ENCODE data around the gene KIAA0319L.

The KIAA0319L gene

DNA sequence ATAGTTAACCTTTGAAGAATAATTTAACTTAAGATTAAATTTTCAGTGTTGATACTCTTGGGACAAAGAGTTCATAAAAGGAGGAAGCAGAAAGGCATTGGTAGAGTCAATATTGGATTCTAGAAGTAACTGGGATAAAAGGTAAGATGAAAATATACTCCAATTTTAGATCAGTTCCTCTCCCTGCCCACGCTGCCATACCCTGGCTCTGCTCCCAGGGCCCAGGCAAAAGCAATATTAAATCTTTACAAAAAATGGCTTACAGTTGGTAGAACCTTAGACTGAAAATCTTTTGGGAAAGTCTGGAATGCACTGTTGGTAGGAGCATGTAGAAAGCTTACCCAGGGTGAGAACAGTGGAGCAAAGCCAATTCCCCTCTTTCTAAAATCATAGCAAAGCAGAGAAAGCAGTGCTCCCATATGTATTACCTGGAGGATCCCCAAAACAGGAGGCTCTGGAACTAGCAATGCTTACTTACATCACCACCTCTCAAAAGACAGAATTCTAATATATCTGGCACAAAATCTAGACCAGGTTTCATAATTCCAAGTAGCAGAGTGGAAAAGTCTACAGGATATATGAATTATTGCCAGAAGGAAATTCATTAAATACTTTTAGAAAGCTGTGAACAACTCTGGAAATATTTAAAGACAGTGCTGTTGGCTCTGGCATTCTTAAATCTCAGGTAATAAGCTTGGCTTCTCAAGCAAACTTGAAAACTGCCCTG, 24.5 kb downstream of the KIAA0319L start:
- CTCF ChIA-PET: no interaction called here
- no peak for DNase-seq (ENCODE audit: extremely low spot score)
- POLR2A ChIA-PET: no interaction called here
- TF ChIP-seq NFRKB (IDR thresholded peaks at IDR 0.05) (no peak), TARDBP (IDR thresholded peaks at IDR 0.05) (no peak), CTBP1 (IDR thresholded peaks at IDR 0.05; ENCODE audit: borderline replicate concordance) (no peak), HDGF (IDR thresholded peaks at IDR 0.05; ENCODE audit: borderline replicate concordance) (no peak), SUZ12 (IDR thresholded peaks at IDR 0.05) (no peak), SP1 (IDR thresholded peaks at IDR 0.05) (no peak), LEF1 (IDR thresholded peaks at IDR 0.05; ENCODE audit: borderline replicate concordance) (no peak)

GRCh38 chr1:35531368-35531767, 25.8 kb downstream of the KIAA0319L start:
- DNase-seq (ENCODE audit: extremely low spot score): no peak
- POLR2A ChIA-PET: no interaction called here
- CTCF ChIA-PET: no interaction called here
- TF ChIP-seq FOXM1 (IDR thresholded peaks at IDR 0.05; ENCODE audit: borderline replicate concordance) (no peak), HDGF (IDR thresholded peaks at IDR 0.05; ENCODE audit: borderline replicate concordance) (no peak), FOXK2 (IDR thresholded peaks at IDR 0.05) (no peak), FOXA1 (IDR thresholded peaks at IDR 0.05) (no peak), NFRKB (IDR thresholded peaks at IDR 0.05) (no peak), LEF1 (IDR thresholded peaks at IDR 0.05; ENCODE audit: borderline replicate concordance) (no peak), SUZ12 (IDR thresholded peaks at IDR 0.05) (no peak), ZNF384 (IDR thresholded peaks at IDR 0.05) (no peak), L3MBTL2 (conservative IDR thresholded peaks at IDR 0.05) (no peak), SP1 (IDR thresholded peaks at IDR 0.05) (no peak), ELF4 (IDR thresholded peaks at IDR 0.05) (no peak), CTBP1 (IDR thresholded peaks at IDR 0.05; ENCODE audit: borderline replicate concordance) (no peak), ARNT (IDR thresholded peaks at IDR 0.05) (no peak), BHLHE40 (IDR thresholded peaks at IDR 0.05; ENCODE audit: borderline replicate concordance) (no peak)

DNA sequence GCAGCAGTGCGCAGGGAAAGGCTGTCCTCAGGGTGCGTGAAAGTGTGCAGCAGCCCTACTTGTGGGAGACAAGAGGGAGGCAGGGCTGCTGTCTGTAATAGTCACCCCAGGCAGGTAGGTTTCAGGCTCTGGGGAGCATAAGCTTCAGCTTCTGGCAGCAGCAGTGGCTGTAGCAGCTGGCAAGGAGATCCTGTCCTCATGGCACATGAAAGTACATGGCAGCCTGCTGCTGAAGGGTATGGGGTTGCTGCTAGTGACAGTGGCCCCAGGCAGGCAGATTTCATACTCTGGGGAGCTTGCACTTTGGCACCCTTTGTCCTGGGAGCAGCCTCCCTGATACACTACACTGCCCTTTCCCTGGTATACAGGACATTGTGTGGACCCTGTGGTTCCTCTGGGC, 26.3 kb downstream of the KIAA0319L start:
- CTCF ChIA-PET: no interaction called here
- DNase-seq (ENCODE audit: extremely low spot score): no peak
- POLR2A ChIA-PET: no interaction called here
- no peak for TF ChIP-seq FOXA1 (IDR thresholded peaks at IDR 0.05)
- TF ChIP-seq HDGF (IDR thresholded peaks at IDR 0.05; ENCODE audit: borderline replicate concordance): no peak
- TF ChIP-seq FOXK2 (IDR thresholded peaks at IDR 0.05): no peak
- no peak for TF ChIP-seq ZNF384 (IDR thresholded peaks at IDR 0.05)
- TF ChIP-seq ARNT (IDR thresholded peaks at IDR 0.05): no peak
- no peak for TF ChIP-seq L3MBTL2 (conservative IDR thresholded peaks at IDR 0.05)
- no peak for TF ChIP-seq TARDBP (IDR thresholded peaks at IDR 0.05)
- no peak for TF ChIP-seq ELF4 (IDR thresholded peaks at IDR 0.05)
- no peak for TF ChIP-seq NFRKB (IDR thresholded peaks at IDR 0.05)
- TF ChIP-seq SP1 (IDR thresholded peaks at IDR 0.05): no peak
- no peak for TF ChIP-seq BHLHE40 (IDR thresholded peaks at IDR 0.05; ENCODE audit: borderline replicate concordance)
- no peak for TF ChIP-seq SUZ12 (IDR thresholded peaks at IDR 0.05)
- no peak for TF ChIP-seq LEF1 (IDR thresholded peaks at IDR 0.05; ENCODE audit: borderline replicate concordance)
- no peak for TF ChIP-seq CTBP1 (IDR thresholded peaks at IDR 0.05; ENCODE audit: borderline replicate concordance)
- no peak for TF ChIP-seq PKNOX1 (IDR thresholded peaks at IDR 0.05)

DNA sequence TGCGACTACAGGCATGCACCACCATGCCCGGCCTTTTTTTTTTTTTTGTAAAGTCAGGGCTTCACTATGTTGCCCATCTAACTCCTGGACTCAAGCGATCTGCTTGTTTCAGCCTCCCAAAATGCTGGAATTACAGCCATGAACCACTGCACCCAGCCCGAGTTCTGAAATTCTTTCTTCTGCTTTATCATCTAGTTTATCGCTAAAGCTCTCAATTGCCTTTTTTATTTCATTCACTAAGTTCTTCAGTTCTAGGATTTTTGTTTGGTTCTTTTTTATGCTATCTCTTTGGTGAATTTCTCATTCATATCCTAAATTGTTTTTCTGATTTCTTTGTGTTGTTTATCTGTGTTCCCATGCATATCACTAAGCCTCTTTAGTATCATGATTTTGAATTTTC, 27.0 kb downstream of the KIAA0319L start:
- DNase-seq (ENCODE audit: extremely low spot score): no peak
- CTCF ChIA-PET: no interaction called here
- POLR2A ChIA-PET: no interaction called here
- TF ChIP-seq CTBP1 (IDR thresholded peaks at IDR 0.05; ENCODE audit: borderline replicate concordance) (no peak), SUZ12 (IDR thresholded peaks at IDR 0.05) (no peak), FOXK2 (IDR thresholded peaks at IDR 0.05) (no peak), HDGF (IDR thresholded peaks at IDR 0.05; ENCODE audit: borderline replicate concordance) (no peak)

- DNase-seq (ENCODE audit: extremely low spot score): no peak
- POLR2A ChIA-PET: no interaction called here
- TF ChIP-seq PKNOX1 (IDR thresholded peaks at IDR 0.05) (no peak), BHLHE40 (IDR thresholded peaks at IDR 0.05; ENCODE audit: borderline replicate concordance) (no peak), ZNF384 (IDR thresholded peaks at IDR 0.05) (no peak), SP1 (IDR thresholded peaks at IDR 0.05) (no peak), FOXA1 (IDR thresholded peaks at IDR 0.05) (no peak), ELF4 (IDR thresholded peaks at IDR 0.05) (no peak), SUZ12 (IDR thresholded peaks at IDR 0.05) (no peak), L3MBTL2 (conservative IDR thresholded peaks at IDR 0.05) (no peak), ARNT (IDR thresholded peaks at IDR 0.05) (no peak), FOXM1 (IDR thresholded peaks at IDR 0.05; ENCODE audit: borderline replicate concordance) (no peak), TARDBP (IDR thresholded peaks at IDR 0.05) (no peak), HDGF (IDR thresholded peaks at IDR 0.05; ENCODE audit: borderline replicate concordance) (no peak)
- CTCF ChIA-PET: no interaction called here
These were observed 33.1 kb downstream of the KIAA0319L start for GRCh38 chr1:35524106-35524505.

DNA sequence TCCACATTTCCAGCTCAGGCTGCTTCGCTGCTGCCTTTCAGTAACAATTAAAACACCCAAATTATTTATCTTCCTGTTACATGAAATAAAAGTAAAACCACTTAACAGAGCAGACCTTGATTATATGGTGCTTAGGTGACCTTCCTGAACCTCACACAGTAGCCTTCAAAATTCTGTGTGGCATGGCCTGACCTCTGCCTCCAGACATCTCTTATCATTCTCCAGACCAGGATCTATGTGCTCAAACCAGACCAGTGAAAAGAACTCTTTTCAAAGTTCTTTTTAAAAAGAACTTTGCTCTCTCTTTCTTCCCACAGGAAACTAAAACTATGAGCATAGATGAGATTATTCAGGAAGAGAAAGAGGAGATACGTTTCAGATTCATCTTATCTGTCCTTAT, 37.8 kb downstream of the KIAA0319L start:
- CTCF ChIA-PET: interaction anchor here (0.5 to 0.8 kb wide), 2 partner anchors 16 to 45 kb away, joined by 3 read pairs; no protein-coding TSS in a partner anchor
- TF ChIP-seq TARDBP (IDR thresholded peaks at IDR 0.05) (no peak), ELF4 (IDR thresholded peaks at IDR 0.05) (no peak), L3MBTL2 (conservative IDR thresholded peaks at IDR 0.05) (no peak), ARNT (IDR thresholded peaks at IDR 0.05) (no peak), HDGF (IDR thresholded peaks at IDR 0.05; ENCODE audit: borderline replicate concordance) (no peak), SP1 (IDR thresholded peaks at IDR 0.05) (no peak), PKNOX1 (IDR thresholded peaks at IDR 0.05) (no peak), FOXA1 (IDR thresholded peaks at IDR 0.05) (no peak), SUZ12 (IDR thresholded peaks at IDR 0.05) (no peak), CTBP1 (IDR thresholded peaks at IDR 0.05; ENCODE audit: borderline replicate concordance) (no peak), FOXM1 (IDR thresholded peaks at IDR 0.05; ENCODE audit: borderline replicate concordance) (no peak), ZNF384 (IDR thresholded peaks at IDR 0.05) (no peak), LEF1 (IDR thresholded peaks at IDR 0.05; ENCODE audit: borderline replicate concordance) (no peak), BHLHE40 (IDR thresholded peaks at IDR 0.05; ENCODE audit: borderline replicate concordance) (no peak)

More for the DNA sequence above, 37.8 kb downstream of the KIAA0319L start:
- POLR2A ChIA-PET: no interaction called here
- no peak for DNase-seq (ENCODE audit: extremely low spot score)
